HepG2 (cell line): Measurements from ENCODE around the gene FOXN3. TPM values are rescaled to one million over a fixed set of nuclear protein-coding genes. Genes with fewer than 3 reads are reported as not detected.

ENCODE experiments used
- ARID4A ChIP-seq: sonication (generic); formaldehyde crosslinking; IDR thresholded peaks from 2 replicates; pipeline ENCODE4 v1.5.0; 2020; ENCODE audit warnings: mild to moderate bottlenecking, missing genetic modification reagents, borderline replicate concordance
- ARNT2 ChIP-seq: sonication (generic); formaldehyde crosslinking; IDR thresholded peaks from 2 replicates; pipeline ENCODE4 v1.8.0; 2022; ENCODE audit warnings: mild to moderate bottlenecking, low read depth, missing genetic modification reagents, moderate library complexity
- ATF4 ChIP-seq, 2 experiments: fragments of 450-650 bp in 1 of 2; sonication (generic) in 1 of 2; formaldehyde crosslinking; IDR thresholded peaks; 2 replicates each; pipeline versions ENCODE4 v1.5.0 to v1.8.0; 2020 to 2022; ENCODE audit warnings: mild to moderate bottlenecking in 1 of 2, missing genetic modification reagents in 1 of 2
- CREM ChIP-seq, 2 experiments: sonication (generic) in 1 of 2; formaldehyde crosslinking in 1 of 2; IDR thresholded peaks; 2 replicates each; pipeline versions ENCODE4 v1.4.0 to v1.6.1; 2016 to 2020; ENCODE audit warnings: antibody characterized with exemption in 1 of 2, mild to moderate bottlenecking in 1 of 2, missing genetic modification reagents in 1 of 2
- HCFC1 ChIP-seq: fragments of 150-350 bp; IDR thresholded peaks from 2 replicates; pipeline ENCODE4 v1.6.1; 2014; ENCODE audit warnings: low read depth, low read length
- HOXA5 ChIP-seq: sonication (generic); formaldehyde crosslinking; IDR thresholded peaks from 2 replicates; pipeline ENCODE4 v1.4.0; 2020; ENCODE audit warnings: missing genetic modification reagents
- KLF16 ChIP-seq, 2 experiments: sonication (generic) in 1 of 2; formaldehyde crosslinking in 1 of 2; IDR thresholded peaks; 2 replicates each; pipeline versions ENCODE4 v1.6.1 to v1.8.0; 2016 to 2023; ENCODE audit warnings: missing genetic modification reagents in 2 of 2, missing compliant biosample characterization in 1 of 2
- KMT2B ChIP-seq: IDR thresholded peaks from 2 replicates; pipeline ENCODE4 v1.6.1; 2016; ENCODE audit warnings: missing genetic modification reagents, missing compliant biosample characterization
- MAFF ChIP-seq: IDR thresholded peaks from 2 replicates; pipeline ENCODE4 v1.6.1; 2011; ENCODE audit warnings: low read depth, low read length, improper control_type of control experiment
- MYC ChIP-seq: sonication (generic); formaldehyde crosslinking; IDR thresholded peaks from 2 replicates; pipeline ENCODE4 v1.9.0; 2021; ENCODE audit warnings: missing genetic modification reagents, borderline replicate concordance
- NFYC ChIP-seq: IDR thresholded peaks from 2 replicates; pipeline ENCODE4 v1.6.1; 2016; ENCODE audit warnings: missing genetic modification reagents, missing compliant biosample characterization
- NKX3-1 ChIP-seq: sonication (generic); formaldehyde crosslinking; IDR thresholded peaks from 2 replicates; pipeline ENCODE4 v1.5.0; 2020; ENCODE audit warnings: missing genetic modification reagents
- NR2C2 ChIP-seq: sonication (generic); formaldehyde crosslinking; IDR thresholded peaks from 2 replicates; pipeline ENCODE4 v1.4.0; 2020; ENCODE audit warnings: missing genetic modification reagents, mild to moderate bottlenecking, moderate library complexity, borderline replicate concordance
- NR2F1 ChIP-seq, 2 experiments: fragments of 450-650 bp in 1 of 2; formaldehyde crosslinking in 1 of 2; IDR thresholded peaks; 2 replicates each; pipeline versions ENCODE4 v1.5.0 to v1.6.1; 2016 to 2020; ENCODE audit warnings: mild to moderate bottlenecking in 1 of 2, missing compliant biosample characterization in 1 of 2, missing genetic modification reagents in 1 of 2, moderate library complexity in 1 of 2
- NR3C1 ChIP-seq: sonication (generic); formaldehyde crosslinking; IDR thresholded peaks from 2 replicates; pipeline ENCODE4 v1.4.0; 2020; ENCODE audit warnings: missing genetic modification reagents
- TFE3 ChIP-seq: IDR thresholded peaks from 2 replicates; pipeline ENCODE4 v1.6.1; 2016
- ZNF101 ChIP-seq: sonication (generic); formaldehyde crosslinking; IDR thresholded peaks from 2 replicates; pipeline ENCODE4 v1.4.0; 2020; ENCODE audit warnings: mild to moderate bottlenecking, low read depth, missing genetic modification reagents, borderline replicate concordance
- ZNF24 ChIP-seq: fragments of 450-650 bp; IDR thresholded peaks from 2 replicates; pipeline ENCODE4 v1.6.1; 2017; ENCODE audit warnings: antibody characterized with exemption, mild to moderate bottlenecking
- ZNF576 ChIP-seq: sonication (generic); formaldehyde crosslinking; IDR thresholded peaks from 2 replicates; pipeline ENCODE4 v1.4.0; 2020; ENCODE audit warnings: mild to moderate bottlenecking, missing genetic modification reagents
- ZNF770 ChIP-seq: sonication (generic); formaldehyde crosslinking; IDR thresholded peaks from 2 replicates; pipeline ENCODE4 v1.5.0; 2020; ENCODE audit warnings: mild to moderate bottlenecking, missing genetic modification reagents
- polyA plus RNA-seq, 8 experiments: library from polyadenylated mRNA; depleted of rRNA in 3 of 8; stranded (reverse) in 7 of 8; unstranded in 1 of 8; fragments of >200 nt; fragmentation: Illumina TruSeq in 4 of 8; extraction: Trizol in 4 of 8; gene quantifications; 2 replicates each; pipeline versions ENCODE4 v1.2.1 to v1.2.3, GENCODE V29; 2011 to 2016; ENCODE audit warnings: low read depth in 4 of 8, missing spikeins in 1 of 8, mixed read lengths in 1 of 8; ENCODE audit not compliant: insufficient read depth in 1 of 8
- total RNA-seq, 5 experiments: library from RNA; depleted of rRNA; stranded (reverse); fragments of >200 nt; fragmentation: Illumina TruSeq; extraction: Trizol; gene quantifications; 2 replicates each; pipeline ENCODE4 v1.2.3, GENCODE V29; 2016; ENCODE audit warnings: low read depth in 1 of 5

Gene FOXN3
- total and polyA plus RNA-seq, 2 of the 13 experiments (the other 11 are each of a cell fraction or from before 2014, with no cell fraction given): 32.4 to 70.2 TPM

- TF ChIP-seq TFE3 (CRISPR knock-in tag) (peak; percentile 44; the same call in 1 of the 2 replicates), NR3C1 (CRISPR knock-in tag) (no peak), NFYC (no peak), ZNF770 (CRISPR knock-in tag) (no peak), ARNT2 (CRISPR knock-in tag) (no peak), MAFF (0 out of 2 replicates have a peak, but pooled peaks have one; percentile 2), HOXA5 (CRISPR knock-in tag) (peak; percentile 25; the same call in 1 of the 2 replicates), ATF4 (CRISPR knock-in tag; IDR thresholded peaks at IDR 0.05) (peak in 1 of 2 experiments; percentile 95; a peak in 2 of 4 replicates), ZNF101 (CRISPR knock-in tag) (no peak), CREM (IDR thresholded peaks at IDR 0.05) (peak; percentile 73), CREM (CRISPR knock-in tag; IDR thresholded peaks at IDR 0.05) (no peak), KLF16 (CRISPR knock-in tag; IDR thresholded peaks at IDR 0.05) (peak in 1 of 2 experiments; percentile 74; a peak in 1 of 4 replicates), KMT2B (CRISPR knock-in tag) (no peak), MYC (CRISPR knock-in tag) (no peak), ARID4A (CRISPR knock-in tag) (peak; percentile 78; the same call in 1 of the 2 replicates), NR2F1 (CRISPR knock-in tag; IDR thresholded peaks at IDR 0.05) (no peak), HCFC1 (no peak), NR2C2 (CRISPR knock-in tag) (peak; percentile 56), NKX3-1 (CRISPR knock-in tag) (peak; percentile 82), ZNF24 (no peak), ZNF576 (no peak)
Observed at GRCh38 chr14:89232265-89233070, 184.6 kb downstream of the FOXN3 start (continued).
